DND-41 (cell line): ENCODE results near the gene C13orf46.

Experiments
- ATAC-seq: fragments of 200-7000 bp; cut with Tn5 transposase; 3 replicates; pipeline ENCODE4 v1.9.1; 2021; ENCODE audit warnings: low read depth; ENCODE audit not compliant: insufficient read depth
- DNase-seq: peaks from one replicate; pipeline ENCODE4 v3.0.0-alpha.2; 2020
- H2AFZ ChIP-seq: 2 replicates; pipeline ENCODE4 v1.6.0; 2012; ENCODE audit warnings: low read depth, low read length
- H3K27ac ChIP-seq: 2 replicates; pipeline ENCODE4 v1.5.1; 2012; ENCODE audit warnings: low read length, inconsistent platforms
- H3K27me3 ChIP-seq: fragments of 200-600 bp; sonication (generic); 2 replicates; pipeline ENCODE4 v1.6.0; 2012; ENCODE audit warnings: low read length, mild to moderate bottlenecking, inconsistent platforms; ENCODE audit not compliant: insufficient read depth, poor library complexity
- H3K36me3 ChIP-seq: 2 replicates; pipeline ENCODE4 v1.5.1; 2012; ENCODE audit warnings: low read length, inconsistent platforms; ENCODE audit not compliant: insufficient read depth
- H3K4me1 ChIP-seq: 2 replicates; pipeline ENCODE4 v1.5.1; 2012; ENCODE audit warnings: mild to moderate bottlenecking, low read length; ENCODE audit not compliant: insufficient read depth
- H3K4me2 ChIP-seq: 2 replicates; pipeline ENCODE4 v1.6.0; 2012; ENCODE audit warnings: mild to moderate bottlenecking, moderate library complexity, low read length, inconsistent platforms; ENCODE audit not compliant: insufficient read depth
- H3K4me3 ChIP-seq, 2 experiments: fragments of 200-600 bp in 1 of 2; shearing (Covaris generic) in 1 of 2; 2 replicates each; pipeline ENCODE4 v1.5.1; 2012 to 2016; ENCODE audit warnings: inconsistent platforms in 2 of 2, low read length in 2 of 2, mild to moderate bottlenecking in 2 of 2, low read depth in 1 of 2, moderate library complexity in 1 of 2
- H3K79me2 ChIP-seq: 2 replicates; pipeline ENCODE4 v1.6.0; 2012; ENCODE audit warnings: low read length, inconsistent platforms; ENCODE audit not compliant: insufficient read depth
- H3K9ac ChIP-seq: 2 replicates; pipeline ENCODE4 v1.6.0; 2012; ENCODE audit warnings: low read depth, mild to moderate bottlenecking, inconsistent platforms, low read length, moderate library complexity
- H3K9me3 ChIP-seq: 2 replicates; pipeline ENCODE4 v1.5.1; 2012; ENCODE audit warnings: low read length, moderate library complexity, mild to moderate bottlenecking, inconsistent platforms; ENCODE audit not compliant: insufficient read depth, severe bottlenecking
- H4K20me1 ChIP-seq: 2 replicates; pipeline ENCODE4 v1.6.0; 2012; ENCODE audit warnings: low read length; ENCODE audit not compliant: insufficient read depth
- CTCF ChIP-seq: IDR thresholded peaks from 2 replicates; pipeline ENCODE4 v1.5.1; 2012; ENCODE audit warnings: borderline replicate concordance, low read length, moderate library complexity, mild to moderate bottlenecking; ENCODE audit not compliant: poor library complexity, severe bottlenecking; ENCODE audit errors: extremely low read depth
- EZH2 ChIP-seq: IDR thresholded peaks from 3 replicates; pipeline ENCODE4 v1.6.1; 2012; ENCODE audit warnings: borderline replicate concordance, low read depth, mild to moderate bottlenecking, moderate library complexity, low read length, inconsistent platforms; ENCODE audit not compliant: severe bottlenecking

The C13orf46 gene

GRCh38 chr13:113969973-113970611 lies 3.8 kb downstream of the C13orf46 start:
- Histone ChIP-seq H3K4me1 (no peaks in the 10 kb centered on the region), H3K27ac (no peak overlapping the region), H3K27me3 (no peaks in the 10 kb centered on the region), H3K4me2 (no peak overlapping the region), H2AFZ (no peak overlapping the region), H3K9ac (no peak overlapping the region), H3K36me3 (peaks cover 22% of the 10 kb centered on the region), H3K79me2 (no peaks in the 10 kb centered on the region), H3K9me3 (peaks cover 4% of the 10 kb centered on the region), H3K4me3 (no peak overlapping the region), H4K20me1 (no peaks in the 10 kb centered on the region; the same call in 1 of the 2 replicates)
- ATAC-seq: no peak
- DNase-seq: no peak
- TF ChIP-seq CTCF (no peak), EZH2 (no peak)

- DNase-seq: no peak
- no peak for TF ChIP-seq CTCF
- no peak for TF ChIP-seq EZH2
- Histone ChIP-seq H3K27ac (no peak overlapping the region), H3K9ac (no peak overlapping the region), H3K4me3 (no peak overlapping the region), H2AFZ (no peak overlapping the region), H4K20me1 (no peaks in the 10 kb centered on the region; the same call in 1 of the 2 replicates), H3K79me2 (no peaks in the 10 kb centered on the region), H3K9me3 (peaks cover 7% of the 10 kb centered on the region), H3K27me3 (no peaks in the 10 kb centered on the region), H3K4me2 (no peak overlapping the region), H3K4me1 (no peaks in the 10 kb centered on the region), H3K36me3 (peaks cover 15% of the 10 kb centered on the region)
- ATAC-seq: no peak
Measured at GRCh38 chr13:113969311-113969972, 4.4 kb downstream of the C13orf46 start.

DNA sequence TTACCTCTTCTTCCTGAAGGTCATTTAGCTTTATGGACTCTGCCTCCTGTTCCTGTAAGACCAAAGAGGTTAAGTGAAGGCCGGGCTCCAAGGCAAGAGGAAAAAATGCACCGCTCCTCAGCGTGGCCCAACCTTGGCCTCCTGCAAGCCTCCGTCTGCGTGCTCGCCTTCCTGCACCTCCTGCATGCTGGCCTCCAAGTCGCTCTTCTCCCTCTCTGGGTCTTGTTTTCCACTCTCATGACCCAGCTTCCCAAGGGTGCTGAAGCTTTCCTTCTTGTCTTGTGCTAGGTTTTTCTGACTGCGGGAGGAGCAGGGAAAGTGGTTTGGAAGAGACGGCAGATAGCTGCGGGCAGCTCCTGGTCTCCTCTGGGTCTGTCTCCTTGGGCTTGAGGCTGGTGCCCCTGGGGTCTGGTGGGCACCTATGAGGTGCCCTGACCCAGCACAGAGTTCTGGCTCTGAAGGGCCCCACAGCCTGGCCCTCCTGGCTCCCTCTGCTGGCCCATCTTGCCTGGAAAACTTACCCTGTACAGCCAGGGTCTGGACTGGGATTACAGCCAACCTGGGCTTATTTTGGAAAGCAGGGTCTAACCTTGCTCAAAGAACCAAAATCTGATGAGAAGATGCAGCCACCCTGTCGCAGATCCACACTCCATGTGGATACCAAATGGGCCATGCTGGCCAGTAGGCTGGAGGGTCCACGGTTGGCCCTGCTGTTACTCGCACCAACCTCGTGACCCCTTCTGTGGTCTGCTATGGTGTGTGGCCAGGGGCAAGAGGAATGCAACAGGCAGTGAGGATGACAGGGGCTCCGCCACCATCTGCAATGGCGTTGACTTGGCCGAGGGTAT lies 5.2 kb downstream of the C13orf46 start:
- Histone ChIP-seq H3K27me3 (no peaks in the 10 kb centered on the region), H2AFZ (no peak overlapping the region), H3K9me3 (peaks cover 7% of the 10 kb centered on the region), H3K36me3 (peaks cover 12% of the 10 kb centered on the region), H3K4me2 (no peak overlapping the region), H3K9ac (no peak overlapping the region), H3K79me2 (no peaks in the 10 kb centered on the region), H3K4me1 (no peaks in the 10 kb centered on the region), H4K20me1 (no peaks in the 10 kb centered on the region), H3K27ac (no peak overlapping the region), H3K4me3 (no peak overlapping the region)
- DNase-seq (no peak), ATAC-seq (no peak)
- peak; percentile 3 for TF ChIP-seq CTCF
- TF ChIP-seq EZH2: no peak
